ENCODE data around the gene ENOSF1. TPM values are rescaled to one million over a fixed set of nuclear protein-coding genes. Genes with fewer than 3 reads are reported as not detected.
A peak's percentile ranks its signal among the peaks of the same experiment; 100 is the strongest.
"Not testable (repeated sequence)": the region's sequence is repeated elsewhere in the genome, so short reads cannot be mapped to it uniquely, and the experiment has no call there.

The ENOSF1 gene
- total RNA-seq, 2 donors from 2014 or later, result 57.4 to 69.3 TPM

DNA sequence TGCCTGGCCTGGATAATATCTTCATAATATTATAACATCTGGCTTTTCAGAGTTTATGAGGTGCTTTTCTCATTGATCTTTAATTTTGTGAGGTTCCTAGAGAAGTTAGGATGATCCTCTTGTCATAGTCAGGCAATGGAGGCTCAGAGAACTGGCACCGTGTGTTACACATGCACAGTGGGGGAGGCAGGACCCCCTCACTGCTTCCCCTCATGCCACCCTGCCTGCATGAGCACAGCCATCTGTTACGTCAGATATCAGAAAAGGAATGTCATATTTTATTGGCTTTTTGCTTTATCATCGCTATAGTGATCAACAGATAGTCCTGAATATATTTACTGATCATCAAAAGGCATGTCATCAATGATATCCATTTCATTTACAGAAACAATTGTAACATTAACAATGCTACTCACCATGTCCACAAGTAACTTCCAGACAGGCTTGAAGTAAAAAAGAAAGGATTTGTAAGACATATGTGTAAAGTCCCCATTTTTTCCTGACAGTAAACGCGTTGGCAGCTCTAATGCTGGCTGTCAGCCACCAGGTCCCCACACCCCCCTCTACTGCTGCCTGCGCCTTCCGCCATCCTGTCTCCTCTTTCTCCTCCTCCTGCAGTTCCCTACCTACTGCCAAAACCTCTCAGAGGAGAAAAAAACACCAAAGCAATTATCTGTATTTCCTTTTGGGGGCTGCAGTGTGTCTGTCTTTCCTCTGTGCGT is 18.8 kb downstream of the ENOSF1 start:
- Mint-ChIP-seq H3K27ac (peak overlapping the region; percentile 73), H3K36me3 (ENCODE audit: low read depth) (peaks cover 3% of the 10 kb centered on the region)
- no peak for ATAC-seq

GRCh38 chr18:692824-693223 is 19.6 kb downstream of the ENOSF1 start:
- H3K36me3 Mint-ChIP-seq (ENCODE audit: low read depth), result peaks cover 3% of the 10 kb centered on the region
- H3K9me3 ChIP-seq (ENCODE audit: control insufficient read depth, low read length, poor library complexity, severe bottlenecking), result no peaks in the 10 kb centered on the region
- peaks cover 3% of the 10 kb centered on the region for H3K4me1 Mint-ChIP-seq
- no peak overlapping the region for H3K4me3 Mint-ChIP-seq
- H3K27ac Mint-ChIP-seq, result no peak overlapping the region
- H3K27me3 Mint-ChIP-seq, result no peaks in the 10 kb centered on the region
- DNase-seq (no peak), ATAC-seq (no peak)

More for the DNA sequence above, 18.8 kb downstream of the ENOSF1 start:
- no peak for DNase-seq
- H3K27me3 Mint-ChIP-seq, result no peaks in the 10 kb centered on the region
- H3K4me1 Mint-ChIP-seq, result peaks cover 3% of the 10 kb centered on the region
- no peaks in the 10 kb centered on the region for H3K9me3 ChIP-seq (ENCODE audit: control insufficient read depth, low read length, poor library complexity, severe bottlenecking)
- H3K4me3 Mint-ChIP-seq, result no peak overlapping the region

DNA sequence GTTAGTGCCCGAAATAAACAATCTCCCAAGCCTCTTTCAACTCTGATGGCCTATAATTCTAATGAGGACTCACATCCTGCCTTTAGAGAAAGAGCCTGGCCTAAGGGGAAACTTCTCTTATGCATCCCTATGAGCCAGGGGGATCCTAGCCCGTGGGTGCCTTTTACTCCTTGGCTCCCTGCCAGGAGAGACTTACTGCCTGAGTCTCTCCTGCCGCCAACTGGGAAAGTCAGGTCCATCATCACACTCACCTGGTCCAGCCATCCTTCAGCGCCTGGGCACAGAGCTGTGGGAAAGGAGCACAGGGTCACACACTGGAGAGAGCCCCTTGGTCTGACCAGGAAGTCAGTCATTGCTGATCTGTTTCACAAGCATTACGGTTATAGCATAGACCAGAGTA is 24.1 kb downstream of the ENOSF1 start:
- peaks cover 8% of the 10 kb centered on the region for H3K4me1 Mint-ChIP-seq
- no peak overlapping the region for H3K27ac Mint-ChIP-seq
- no peak overlapping the region for H3K4me3 Mint-ChIP-seq
- no peaks in the 10 kb centered on the region for H3K27me3 Mint-ChIP-seq
- no peak for DNase-seq
- H3K9me3 ChIP-seq (ENCODE audit: control insufficient read depth, low read length, poor library complexity, severe bottlenecking), result no peaks in the 10 kb centered on the region
- H3K36me3 Mint-ChIP-seq (ENCODE audit: low read depth), result peaks cover 3% of the 10 kb centered on the region
- ATAC-seq, result no peak

DNA sequence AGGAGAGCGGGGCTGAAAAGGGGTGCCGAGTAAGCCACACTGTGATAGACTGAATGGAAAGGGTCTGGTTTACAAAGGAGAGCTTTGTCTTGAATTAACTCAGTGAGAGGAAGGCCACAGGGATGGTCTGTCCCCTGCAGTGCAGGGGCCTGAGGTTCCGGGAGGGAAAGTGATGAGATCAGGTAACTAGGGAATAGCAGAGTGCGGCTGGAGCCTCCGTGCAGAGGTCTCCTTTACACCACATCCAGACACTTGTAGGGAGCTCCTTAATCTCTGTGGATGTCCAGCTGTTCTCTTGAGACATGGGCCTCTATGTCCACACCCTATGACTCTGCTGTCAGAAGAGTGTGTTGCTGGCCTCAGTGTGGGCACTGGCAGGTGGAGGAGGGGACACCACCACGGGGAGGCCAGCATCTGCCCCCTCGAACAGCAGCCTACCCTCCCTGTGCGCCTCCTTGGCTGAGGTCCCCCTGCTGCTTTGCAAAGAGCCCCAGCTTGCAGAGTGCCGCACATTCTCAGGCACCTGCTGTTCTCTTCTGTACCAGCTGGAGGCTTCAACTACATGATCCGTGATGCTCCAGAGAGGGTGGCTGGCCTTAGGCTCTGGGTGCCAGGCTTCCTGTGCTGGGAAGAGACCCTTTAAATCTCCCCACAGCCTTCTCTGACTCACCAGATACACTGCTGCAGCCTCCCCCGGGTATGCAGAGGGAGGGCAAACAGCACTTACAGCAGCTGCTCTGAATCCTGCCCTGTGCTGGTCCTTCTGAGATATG is 25.9 kb downstream of the ENOSF1 start:
- H3K4me1 Mint-ChIP-seq, result peaks cover 16% of the 10 kb centered on the region
- ATAC-seq, result no peak
- no peak overlapping the region for H3K4me3 Mint-ChIP-seq
- no peaks in the 10 kb centered on the region for H3K27me3 Mint-ChIP-seq
- DNase-seq, result no peak
- no peaks in the 10 kb centered on the region for H3K9me3 ChIP-seq (ENCODE audit: control insufficient read depth, low read length, poor library complexity, severe bottlenecking)
- peak overlapping the region; percentile 37 for H3K27ac Mint-ChIP-seq
- peaks cover 2% of the 10 kb centered on the region for H3K36me3 Mint-ChIP-seq (ENCODE audit: low read depth)

- peak overlapping the region; percentile 37 for H3K27ac Mint-ChIP-seq
- no peak for DNase-seq
- peaks cover 17% of the 10 kb centered on the region for H3K4me1 Mint-ChIP-seq
- H3K9me3 ChIP-seq (ENCODE audit: control insufficient read depth, low read length, poor library complexity, severe bottlenecking), result no peaks in the 10 kb centered on the region
- peaks cover 2% of the 10 kb centered on the region for H3K36me3 Mint-ChIP-seq (ENCODE audit: low read depth)
- ATAC-seq, result no peak
- H3K27me3 Mint-ChIP-seq, result no peaks in the 10 kb centered on the region
- H3K4me3 Mint-ChIP-seq, result no peak overlapping the region
Measured at GRCh38 chr18:685438-685837, 27.0 kb downstream of the ENOSF1 start.

DNA sequence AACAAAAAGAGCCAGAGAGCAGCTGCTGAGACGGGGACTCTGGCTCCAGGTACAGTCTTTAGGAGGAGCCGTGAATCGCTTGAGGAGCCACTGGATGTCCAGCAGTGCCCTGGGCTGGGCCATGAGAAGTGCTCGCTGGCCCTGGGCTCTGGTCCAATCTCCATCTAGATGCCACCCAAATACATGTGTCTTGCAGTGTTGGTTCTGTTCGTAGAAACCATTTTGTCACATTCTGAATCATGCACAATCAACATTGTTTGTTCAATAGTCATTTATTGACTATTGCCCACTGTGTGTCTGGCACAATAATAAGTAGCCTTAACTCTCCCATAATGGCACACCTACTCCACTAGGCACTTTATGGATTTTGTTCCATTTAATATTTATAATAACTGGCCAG is 28.9 kb downstream of the ENOSF1 start:
- Mint-ChIP-seq H3K36me3 (ENCODE audit: low read depth) (peaks cover 2% of the 10 kb centered on the region), H3K4me3 (no peak overlapping the region), H3K27me3 (no peaks in the 10 kb centered on the region), H3K27ac (peak overlapping the region; percentile 90), H3K4me1 (peaks cover 19% of the 10 kb centered on the region)
- no peaks in the 10 kb centered on the region for H3K9me3 ChIP-seq (ENCODE audit: control insufficient read depth, low read length, poor library complexity, severe bottlenecking)
- DNase-seq, result no peak
- ATAC-seq, result no peak

DNA sequence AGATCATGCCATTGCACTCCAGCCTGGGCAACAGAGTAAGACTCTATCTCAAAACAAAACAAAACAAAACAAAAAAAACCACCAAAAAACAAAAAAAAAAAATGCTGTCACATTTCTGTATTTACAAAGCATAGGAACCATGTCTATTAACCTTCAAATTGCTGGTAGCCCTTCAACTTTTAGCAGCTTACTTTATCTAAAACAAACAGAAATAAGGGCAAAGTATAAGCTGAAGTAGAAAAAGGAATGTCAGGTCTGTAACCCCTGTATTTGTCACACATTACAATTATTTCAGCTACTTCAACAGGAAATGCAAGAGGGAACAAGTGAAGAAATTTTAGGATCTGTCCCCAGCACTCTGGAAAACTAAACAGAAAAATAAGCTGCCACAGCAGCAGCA is 29.6 kb downstream of the ENOSF1 start:
- H3K9me3 ChIP-seq (ENCODE audit: control insufficient read depth, low read length, poor library complexity, severe bottlenecking), result no peaks in the 10 kb centered on the region
- ATAC-seq (no peak), DNase-seq (no peak)
- Mint-ChIP-seq H3K4me1 (peaks cover 19% of the 10 kb centered on the region), H3K27ac (peak overlapping the region; percentile 90), H3K27me3 (no peaks in the 10 kb centered on the region), H3K36me3 (ENCODE audit: low read depth) (peaks cover 2% of the 10 kb centered on the region), H3K4me3 (no peak overlapping the region)

DNA sequence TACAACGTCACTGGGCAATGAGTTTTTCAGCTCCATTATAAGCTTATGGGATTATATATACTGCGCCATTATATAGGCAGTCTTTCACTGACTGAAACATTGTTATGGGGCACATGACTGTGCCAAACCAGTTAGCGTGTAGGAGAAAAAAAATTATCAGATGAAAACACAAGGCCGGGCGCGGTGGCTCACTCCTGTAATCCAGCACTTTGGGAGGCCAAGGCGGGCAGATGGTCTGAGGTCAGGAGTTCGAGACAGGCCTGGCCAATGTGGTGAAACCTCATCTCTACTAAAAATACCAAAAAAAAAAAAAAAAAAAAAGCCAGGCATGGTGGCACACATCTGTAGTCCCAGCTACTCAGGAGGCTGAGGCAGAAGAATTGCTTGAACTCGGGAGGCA is 30.0 kb downstream of the ENOSF1 start:
- H3K27me3 Mint-ChIP-seq; H3K36me3 Mint-ChIP-seq (ENCODE audit: low read depth); ATAC-seq; H3K9me3 ChIP-seq (ENCODE audit: control insufficient read depth, low read length, poor library complexity, severe bottlenecking); DNase-seq: not testable (repeated sequence)
- H3K4me1 Mint-ChIP-seq, result peaks cover 17% of the 10 kb centered on the region
- H3K27ac Mint-ChIP-seq, result peak overlapping the region; percentile 90
- H3K4me3 Mint-ChIP-seq, result peak overlapping the region; percentile 5

DNA sequence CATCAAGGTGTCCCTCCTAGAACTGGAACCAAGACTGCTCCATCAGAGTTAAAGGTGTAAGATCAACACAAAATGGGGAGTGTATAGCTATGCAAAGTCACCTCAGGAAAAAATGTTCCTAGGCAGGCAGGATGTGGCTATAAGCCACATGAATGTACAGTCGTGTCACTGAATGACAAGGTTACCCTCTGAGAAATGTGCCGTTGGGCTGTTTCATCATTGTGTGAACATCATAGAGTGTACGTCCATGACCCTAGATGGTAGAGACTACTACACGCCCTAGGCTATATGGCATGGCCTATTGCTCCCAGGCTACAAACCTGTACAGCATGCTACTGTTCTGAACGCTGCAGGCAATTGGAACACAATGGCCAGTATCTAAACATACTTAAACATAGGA is 30.4 kb downstream of the ENOSF1 start:
- Mint-ChIP-seq H3K4me1 (peaks cover 15% of the 10 kb centered on the region), H3K36me3 (ENCODE audit: low read depth) (peaks cover 2% of the 10 kb centered on the region), H3K4me3 (peak overlapping the region; percentile 5), H3K27ac (peak overlapping the region; percentile 90), H3K27me3 (no peaks in the 10 kb centered on the region)
- peak; percentile 95 for ATAC-seq
- no peaks in the 10 kb centered on the region for H3K9me3 ChIP-seq (ENCODE audit: control insufficient read depth, low read length, poor library complexity, severe bottlenecking)
- no peak for DNase-seq

GRCh38 chr18:680392-680791 is 32.0 kb downstream of the ENOSF1 start:
- peaks cover 19% of the 10 kb centered on the region for H3K4me1 Mint-ChIP-seq
- ATAC-seq, result no peak
- no peaks in the 10 kb centered on the region for H3K9me3 ChIP-seq (ENCODE audit: control insufficient read depth, low read length, poor library complexity, severe bottlenecking)
- no peaks in the 10 kb centered on the region for H3K27me3 Mint-ChIP-seq
- DNase-seq, result no peak
- no peak overlapping the region for H3K4me3 Mint-ChIP-seq
- peaks cover 9% of the 10 kb centered on the region for H3K36me3 Mint-ChIP-seq (ENCODE audit: low read depth)
- peak overlapping the region; percentile 53 for H3K27ac Mint-ChIP-seq

DNA sequence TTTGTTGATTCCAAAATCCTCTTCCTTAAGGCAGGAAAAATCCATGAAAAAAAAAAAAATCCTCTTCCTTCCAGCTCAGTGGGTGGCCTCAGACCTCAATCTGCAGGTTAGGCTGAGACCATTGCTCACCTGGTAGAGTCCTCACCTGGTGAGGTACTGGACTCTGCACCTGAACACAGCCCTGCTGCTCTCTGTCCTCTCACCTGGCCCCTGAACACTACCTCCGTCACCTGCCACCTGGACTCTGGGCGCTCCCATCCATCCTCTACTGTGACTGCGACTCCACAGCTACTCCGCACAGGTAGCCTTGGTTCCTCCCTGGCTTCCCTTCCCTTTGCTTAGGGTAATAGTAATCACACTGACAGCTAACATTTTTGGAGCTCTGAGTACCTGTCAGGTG is 32.9 kb downstream of the ENOSF1 start:
- ATAC-seq, result no peak
- no peaks in the 10 kb centered on the region for H3K9me3 ChIP-seq (ENCODE audit: control insufficient read depth, low read length, poor library complexity, severe bottlenecking)
- no peak for DNase-seq
- no peaks in the 10 kb centered on the region for H3K27me3 Mint-ChIP-seq
- no peak overlapping the region for H3K4me3 Mint-ChIP-seq
- peaks cover 19% of the 10 kb centered on the region for H3K4me1 Mint-ChIP-seq
- H3K27ac Mint-ChIP-seq, result peak overlapping the region; percentile 53
- peaks cover 9% of the 10 kb centered on the region for H3K36me3 Mint-ChIP-seq (ENCODE audit: low read depth)

DNA sequence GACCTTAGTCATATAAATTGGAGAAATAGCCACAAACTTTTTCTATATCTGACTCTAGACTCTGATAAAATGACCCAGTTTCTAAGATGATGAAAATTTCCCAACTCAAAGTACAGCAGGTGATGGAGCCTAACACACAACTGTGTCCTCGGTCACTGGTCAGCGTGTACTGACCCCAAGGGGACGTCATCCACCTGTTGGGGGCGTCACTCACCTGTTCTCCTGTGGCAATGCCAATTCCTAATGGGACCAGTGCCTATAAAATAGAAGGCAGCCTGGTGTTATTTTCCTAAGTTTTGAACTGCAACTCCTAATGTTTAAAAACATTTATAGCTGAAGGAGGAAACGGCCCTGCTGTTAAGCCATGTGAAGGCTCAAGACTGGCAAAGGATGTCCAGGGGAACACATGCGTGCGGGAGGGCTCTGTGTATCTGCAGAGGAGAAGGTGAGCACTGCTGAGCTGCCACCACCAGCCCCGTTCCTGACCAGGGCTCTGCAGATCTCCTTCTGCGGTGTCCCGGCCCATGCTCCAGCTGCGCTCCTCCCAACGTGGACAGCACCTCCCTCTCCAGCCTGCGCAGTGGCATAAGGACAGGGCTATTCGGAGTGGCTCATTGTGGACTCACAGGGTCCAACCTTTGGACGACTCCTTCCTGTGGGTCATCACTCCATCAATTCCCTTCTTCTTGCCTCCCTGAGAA is 33.8 kb downstream of the ENOSF1 start:
- H3K9me3 ChIP-seq (ENCODE audit: control insufficient read depth, low read length, poor library complexity, severe bottlenecking), result no peaks in the 10 kb centered on the region
- Mint-ChIP-seq H3K4me3 (no peak overlapping the region), H3K4me1 (peaks cover 19% of the 10 kb centered on the region), H3K27me3 (no peaks in the 10 kb centered on the region), H3K27ac (no peak overlapping the region), H3K36me3 (ENCODE audit: low read depth) (peaks cover 9% of the 10 kb centered on the region)
- DNase-seq, result no peak
- no peak for ATAC-seq

DNA sequence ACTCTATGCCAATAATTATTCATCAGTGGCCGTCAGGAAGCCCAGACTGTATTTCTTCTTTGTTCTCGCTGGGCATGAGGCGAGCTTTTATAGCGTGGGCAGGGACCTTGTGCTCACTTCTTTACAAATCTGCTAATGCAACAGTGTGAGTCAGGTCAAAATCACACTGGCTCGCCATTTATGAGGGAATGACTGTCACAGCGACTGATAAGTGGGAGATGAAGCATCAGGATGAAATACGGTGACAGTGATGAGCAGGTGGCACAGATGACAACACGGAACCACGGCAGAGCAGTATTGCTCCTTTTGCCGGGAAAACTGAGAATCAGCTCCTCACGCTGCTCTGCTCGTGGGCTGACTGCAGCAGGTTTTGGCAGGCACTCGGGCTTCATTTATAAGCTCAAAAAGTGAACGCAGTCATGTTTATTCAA is 34.5 kb downstream of the ENOSF1 start:
- Mint-ChIP-seq H3K27ac (no peak overlapping the region), H3K4me3 (no peak overlapping the region)

More for the DNA sequence above, 34.5 kb downstream of the ENOSF1 start:
- H3K36me3 Mint-ChIP-seq (ENCODE audit: low read depth), result peaks cover 9% of the 10 kb centered on the region
- no peaks in the 10 kb centered on the region for H3K9me3 ChIP-seq (ENCODE audit: control insufficient read depth, low read length, poor library complexity, severe bottlenecking)
- H3K4me1 Mint-ChIP-seq, result peaks cover 19% of the 10 kb centered on the region
- no peaks in the 10 kb centered on the region for H3K27me3 Mint-ChIP-seq
- ATAC-seq (no peak), DNase-seq (no peak)

All from T-helper 17 cell (primary cell).